HEK293 (cell line): ENCODE data around the gene FAM216A.

ENCODE experiments used
- BCL6B ChIP-seq: fragments of 450-650 bp; formaldehyde crosslinking; IDR thresholded peaks from 2 replicates; pipeline ENCODE4 v1.5.1; 2017; ENCODE audit warnings: missing biosample characterization, missing genetic modification characterization
- FEZF1 ChIP-seq: fragments of 450-650 bp; formaldehyde crosslinking; IDR thresholded peaks from 2 replicates; pipeline ENCODE4 v1.5.1; 2016; ENCODE audit warnings: missing biosample characterization, missing genetic modification characterization
- HIC1 ChIP-seq: fragments of 450-650 bp; formaldehyde crosslinking; IDR thresholded peaks from 2 replicates; pipeline ENCODE4 v1.5.1; 2016; ENCODE audit warnings: missing biosample characterization, missing genetic modification characterization
- MEIS1 ChIP-seq: sonication (generic); formaldehyde crosslinking; IDR thresholded peaks from 2 replicates; pipeline ENCODE4 v1.8.1; 2022; ENCODE audit warnings: missing genetic modification reagents, mild to moderate bottlenecking, borderline replicate concordance
- OVOL3 ChIP-seq: fragments of 450-650 bp; formaldehyde crosslinking; IDR thresholded peaks from 2 replicates; pipeline ENCODE4 v1.5.1; 2016; ENCODE audit warnings: missing biosample characterization, missing genetic modification characterization
- PBX3 ChIP-seq: sonication (generic); formaldehyde crosslinking; IDR thresholded peaks from 2 replicates; pipeline ENCODE4 v1.8.1; 2022; ENCODE audit warnings: mild to moderate bottlenecking, moderate library complexity, missing genetic modification reagents
- PRDM1 ChIP-seq: fragments of 450-650 bp; formaldehyde crosslinking; IDR thresholded peaks from 2 replicates; pipeline ENCODE4; 2016; ENCODE audit warnings: missing biosample characterization, missing genetic modification characterization
- PRDM2 ChIP-seq: fragments of 450-650 bp; formaldehyde crosslinking; IDR thresholded peaks from 2 replicates; pipeline ENCODE4 v1.5.1; 2016; ENCODE audit warnings: missing biosample characterization, missing genetic modification characterization, borderline replicate concordance
- SCRT1 ChIP-seq: fragments of 450-650 bp; formaldehyde crosslinking; IDR thresholded peaks from 2 replicates; pipeline ENCODE4 v1.5.1; 2016; ENCODE audit warnings: missing biosample characterization, missing genetic modification characterization, borderline replicate concordance
- ZBTB1 ChIP-seq: fragments of 450-650 bp; formaldehyde crosslinking; IDR thresholded peaks from 2 replicates; pipeline ENCODE4 v1.5.1; 2016; ENCODE audit warnings: missing biosample characterization, missing genetic modification characterization
- ZBTB6 ChIP-seq: fragments of 450-650 bp; formaldehyde crosslinking; IDR thresholded peaks from 2 replicates; pipeline ENCODE4 v1.5.1; 2017; ENCODE audit warnings: missing biosample characterization, missing genetic modification characterization
- ZFP3 ChIP-seq: fragments of 450-650 bp; formaldehyde crosslinking; IDR thresholded peaks from 2 replicates; pipeline ENCODE4 v1.5.1; 2016; ENCODE audit warnings: low read depth, missing biosample characterization, missing genetic modification characterization
- ZNF121 ChIP-seq: fragments of 450-650 bp; formaldehyde crosslinking; IDR thresholded peaks from 2 replicates; pipeline ENCODE4 v1.5.1; 2016; ENCODE audit warnings: missing biosample characterization, missing genetic modification characterization
- ZNF248 ChIP-seq: fragments of 450-650 bp; formaldehyde crosslinking; IDR thresholded peaks from 2 replicates; pipeline ENCODE4 v1.5.1; 2017; ENCODE audit warnings: missing biosample characterization, missing genetic modification characterization
- ZNF266 ChIP-seq: fragments of 450-650 bp; formaldehyde crosslinking; IDR thresholded peaks from 2 replicates; pipeline ENCODE4 v1.5.1; 2016; ENCODE audit warnings: missing biosample characterization, missing genetic modification characterization, low read depth
- ZNF292 ChIP-seq: fragments of 450-650 bp; formaldehyde crosslinking; IDR thresholded peaks from 2 replicates; pipeline ENCODE4 v1.5.1; 2016; ENCODE audit warnings: low read depth, missing biosample characterization, missing genetic modification characterization, borderline replicate concordance
- ZNF404 ChIP-seq: fragments of 450-650 bp; formaldehyde crosslinking; IDR thresholded peaks from 2 replicates; pipeline ENCODE4 v1.5.1; 2017; ENCODE audit warnings: missing biosample characterization, missing genetic modification characterization
- ZNF423 ChIP-seq: fragments of 450-650 bp; formaldehyde crosslinking; IDR thresholded peaks from 2 replicates; pipeline ENCODE4 v1.5.1; 2016; ENCODE audit warnings: missing biosample characterization, missing genetic modification characterization
- ZNF449 ChIP-seq: fragments of 450-650 bp; formaldehyde crosslinking; IDR thresholded peaks from 2 replicates; pipeline ENCODE4 v1.5.1; 2017; ENCODE audit warnings: missing biosample characterization, mild to moderate bottlenecking, missing genetic modification characterization, moderate library complexity
- ZNF623 ChIP-seq: fragments of 450-650 bp; formaldehyde crosslinking; IDR thresholded peaks from 2 replicates; pipeline ENCODE4 v1.5.1; 2016; ENCODE audit warnings: missing biosample characterization, missing genetic modification characterization
- ZNF664 ChIP-seq: fragments of 450-650 bp; formaldehyde crosslinking; IDR thresholded peaks from 2 replicates; pipeline ENCODE4 v1.5.1; 2016; ENCODE audit warnings: missing biosample characterization, missing genetic modification characterization
- ZNF677 ChIP-seq: fragments of 450-650 bp; IDR thresholded peaks from 2 replicates; pipeline ENCODE4 v1.5.0; 2018; ENCODE audit warnings: missing biosample characterization, mild to moderate bottlenecking, missing genetic modification characterization, moderate library complexity
- ZNF747 ChIP-seq: fragments of 450-650 bp; formaldehyde crosslinking; IDR thresholded peaks from 2 replicates; pipeline ENCODE4 v1.5.1; 2016; ENCODE audit warnings: missing biosample characterization, missing genetic modification characterization
- ZNF76 ChIP-seq: fragments of 450-650 bp; formaldehyde crosslinking; IDR thresholded peaks from 2 replicates; pipeline ENCODE4; 2016; ENCODE audit warnings: low read depth, missing biosample characterization, missing genetic modification characterization, borderline replicate concordance
- ZNF776 ChIP-seq: fragments of 450-650 bp; formaldehyde crosslinking; IDR thresholded peaks from 2 replicates; pipeline ENCODE4 v1.5.0; 2017; ENCODE audit warnings: missing biosample characterization, missing genetic modification characterization, borderline replicate concordance
- ZSCAN16 ChIP-seq: fragments of 450-650 bp; formaldehyde crosslinking; IDR thresholded peaks from 2 replicates; pipeline ENCODE4 v1.5.1; 2016; ENCODE audit warnings: missing biosample characterization, missing genetic modification characterization
- ZSCAN23 ChIP-seq: fragments of 450-650 bp; formaldehyde crosslinking; IDR thresholded peaks from 2 replicates; pipeline ENCODE4 v1.5.1; 2016; ENCODE audit warnings: missing biosample characterization, missing genetic modification characterization

The FAM216A gene

GRCh38 chr12:110449799-110450497 lies 18.7 kb upstream of the FAM216A start, which contains the start of gene ARPC3 (continued):
- TF ChIP-seq ZFP3 (tag by site-specific recombination): no peak
- no peak for TF ChIP-seq ZNF747 (tag by site-specific recombination)
- TF ChIP-seq ZNF76 (tag by site-specific recombination): no peak
- no peak for TF ChIP-seq PRDM1
- no peak for TF ChIP-seq ZNF677 (tag by site-specific recombination)
- TF ChIP-seq ZNF664 (tag by site-specific recombination): no peak
- 0 out of 2 replicates have a peak, but pooled peaks have one; percentile 40 for TF ChIP-seq ZNF449
- TF ChIP-seq ZSCAN16: no peak
- TF ChIP-seq PBX3 (CRISPR knock-in tag): peak; percentile 36; the same call in 1 of the 2 replicates
- no peak for TF ChIP-seq ZNF404 (tag by site-specific recombination)
- no peak for TF ChIP-seq ZNF623 (tag by site-specific recombination)
- TF ChIP-seq MEIS1 (CRISPR knock-in tag): no peak
- no peak for TF ChIP-seq SCRT1 (tag by site-specific recombination)
- no peak for TF ChIP-seq ZNF292 (tag by site-specific recombination)
- TF ChIP-seq FEZF1 (tag by site-specific recombination): no peak
- TF ChIP-seq ZBTB1 (tag by site-specific recombination): no peak
- TF ChIP-seq ZNF776 (tag by site-specific recombination): no peak
- no peak; the same call in 1 of the 2 replicates for TF ChIP-seq HIC1 (tag by site-specific recombination)
- TF ChIP-seq ZNF423 (tag by site-specific recombination): no peak
- no peak for TF ChIP-seq ZNF266 (tag by site-specific recombination)
- no peak for TF ChIP-seq ZNF248
- TF ChIP-seq BCL6B (tag by site-specific recombination): no peak
- TF ChIP-seq ZBTB6 (tag by site-specific recombination): peak; percentile 57; the same call in 1 of the 2 replicates
- no peak for TF ChIP-seq PRDM2 (tag by site-specific recombination)
- no peak for TF ChIP-seq ZSCAN23 (tag by site-specific recombination)
- no peak for TF ChIP-seq OVOL3 (tag by site-specific recombination)
- TF ChIP-seq ZNF121 (tag by site-specific recombination): no peak
